ENCODE measurements around the gene GSG1L. TPM values are rescaled to one million over a fixed set of nuclear protein-coding genes. Genes with fewer than 3 reads are reported as not detected.

The GSG1L gene
- total RNA-seq, 1 donor from 2014 or later = not detected

DNA sequence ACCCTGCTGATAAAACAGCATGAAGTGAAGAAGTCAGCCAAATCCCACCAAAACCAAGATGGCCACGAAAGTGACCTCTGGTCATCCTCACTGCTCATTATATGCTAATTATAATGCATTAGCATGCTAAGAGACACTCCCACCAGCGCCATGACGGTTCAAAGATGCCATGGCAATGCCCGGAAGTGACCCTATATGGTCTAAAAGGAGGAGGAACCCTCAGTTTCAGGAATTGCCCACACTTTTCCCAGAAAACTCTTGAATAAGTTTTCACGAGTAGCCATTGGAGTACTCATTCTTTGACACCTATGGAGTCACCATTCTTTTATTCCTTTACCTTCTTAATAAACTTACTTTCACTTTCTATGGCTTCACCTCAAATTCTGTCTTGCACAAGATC is 44.3 kb downstream of the GSG1L start:
- DNase-seq (ENCODE audit: low spot score) = no peak

DNA sequence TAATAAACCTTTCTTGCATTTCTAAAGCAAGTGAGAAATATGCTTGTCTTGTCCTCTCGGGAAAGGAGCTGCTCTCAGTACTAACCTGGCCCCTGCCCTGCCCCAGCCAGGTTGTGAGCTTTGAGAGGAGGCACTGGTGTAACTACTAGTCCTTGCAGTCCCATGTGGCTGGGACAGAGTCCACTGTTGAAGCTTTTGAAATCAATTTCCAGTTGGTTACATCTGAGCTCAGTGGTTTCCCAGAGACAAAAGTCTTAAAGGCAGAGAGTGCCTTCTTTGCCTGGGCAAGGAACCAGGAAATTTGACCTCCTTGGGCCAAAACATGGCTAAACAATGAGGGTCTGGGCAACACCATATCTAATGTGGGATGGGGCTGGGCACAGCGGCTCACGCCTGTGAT is 48.7 kb downstream of the GSG1L start:
- no peak for DNase-seq (ENCODE audit: low spot score)

DNA sequence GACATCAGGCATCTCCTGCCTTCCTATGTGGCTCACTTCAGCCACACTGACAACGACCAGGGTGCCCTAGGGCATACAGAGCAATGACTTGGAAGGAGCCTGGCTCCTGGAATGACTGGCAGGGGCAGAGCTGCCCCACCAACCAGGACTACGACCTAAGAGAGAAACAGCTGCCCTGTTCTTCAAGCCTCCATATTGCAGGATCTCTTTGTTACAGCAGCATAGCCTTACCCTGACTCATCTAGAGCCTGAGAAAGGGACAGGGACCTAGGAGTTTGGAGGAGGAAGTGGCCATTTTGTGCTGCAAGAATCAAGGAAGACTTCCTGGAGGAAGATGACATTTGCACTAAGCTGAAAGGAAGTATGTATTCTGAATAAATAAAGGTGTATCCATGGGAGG is 49.6 kb downstream of the GSG1L start:
- no peak for DNase-seq (ENCODE audit: low spot score)

DNA sequence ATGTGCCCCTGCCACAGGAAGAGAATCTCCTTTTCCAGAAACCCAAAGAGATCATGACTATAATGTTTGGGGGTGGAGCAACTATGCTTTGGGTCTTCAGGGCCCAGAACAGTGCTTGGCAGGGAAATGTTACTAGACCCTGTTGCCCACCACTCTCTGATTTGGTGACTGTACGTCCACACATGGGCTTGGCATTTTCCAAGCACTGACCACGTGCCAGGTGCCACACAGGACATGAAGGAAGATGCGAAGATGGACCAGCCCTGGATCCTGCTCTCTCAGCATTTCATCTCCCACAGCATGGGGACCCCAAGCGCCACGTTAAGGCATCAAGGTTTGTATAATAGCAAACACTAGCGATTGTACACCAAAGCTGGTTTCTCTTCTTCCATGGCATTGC is 50.1 kb downstream of the GSG1L start:
- DNase-seq (ENCODE audit: low spot score) = no peak

DNA sequence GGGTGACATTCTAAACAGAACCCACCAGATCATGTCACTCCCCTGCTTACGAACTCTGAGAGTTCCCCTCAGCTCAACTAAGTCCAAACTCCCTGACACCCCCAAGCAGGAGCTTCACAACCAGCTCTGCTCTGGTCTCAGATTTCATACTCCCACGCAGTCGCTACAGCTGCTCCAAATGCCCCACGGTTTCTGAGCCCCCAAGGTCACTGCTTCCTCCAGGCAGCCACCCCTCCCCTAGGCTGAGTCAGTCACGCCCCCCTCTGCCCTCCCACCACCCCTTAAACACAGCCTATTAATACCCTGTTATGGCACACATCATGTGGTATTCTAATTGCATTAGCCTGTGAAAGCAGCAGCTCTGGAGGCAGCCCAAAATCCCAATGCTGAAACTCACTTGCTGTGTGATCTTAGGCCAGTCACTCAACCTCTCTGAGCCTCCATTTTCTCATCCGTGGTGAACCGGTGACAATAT is 51.5 kb downstream of the GSG1L start:
- DNase-seq (ENCODE audit: low spot score) = no peak

DNA sequence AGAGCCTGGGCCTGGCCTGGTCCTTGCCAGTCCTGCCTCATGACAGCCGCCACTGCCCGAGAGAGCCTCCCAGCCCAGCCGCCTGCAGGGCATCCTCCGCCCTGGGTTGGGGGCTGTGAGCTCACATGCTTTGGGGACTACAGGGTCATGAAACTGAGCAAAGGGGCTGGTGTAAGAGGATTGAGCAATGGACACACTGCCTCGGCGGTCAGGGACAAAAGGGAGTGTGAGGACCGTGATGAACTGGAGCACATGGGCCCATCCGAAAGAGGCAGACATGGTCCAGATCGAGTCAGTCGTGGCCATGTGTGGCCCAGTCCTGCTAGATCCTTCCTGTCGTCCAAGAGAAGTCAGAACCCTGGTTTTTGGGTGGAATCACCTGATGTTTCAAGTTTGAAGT is 52.3 kb downstream of the GSG1L start:
- no peak for DNase-seq (ENCODE audit: low spot score)

DNA sequence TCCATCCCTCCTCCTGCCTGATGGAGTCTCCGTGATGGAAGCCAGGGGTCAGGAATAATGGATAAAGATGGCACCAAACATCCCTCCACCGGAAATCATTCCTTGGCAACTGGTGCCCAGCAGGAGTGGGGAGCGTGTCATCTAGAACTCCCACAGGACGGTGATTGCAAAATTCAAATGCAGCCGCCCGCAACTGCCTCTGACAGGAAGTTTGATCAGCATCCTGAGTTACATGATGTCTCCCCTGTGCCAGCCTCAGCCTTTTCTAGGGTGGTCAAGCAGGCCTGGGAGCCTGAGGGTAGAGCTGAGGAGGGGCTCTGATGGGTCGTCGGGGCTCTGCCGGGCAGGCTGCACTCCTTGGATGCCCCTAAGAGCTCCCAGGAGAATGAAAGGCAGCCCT is 52.8 kb downstream of the GSG1L start:
- no peak for DNase-seq (ENCODE audit: low spot score)

DNA sequence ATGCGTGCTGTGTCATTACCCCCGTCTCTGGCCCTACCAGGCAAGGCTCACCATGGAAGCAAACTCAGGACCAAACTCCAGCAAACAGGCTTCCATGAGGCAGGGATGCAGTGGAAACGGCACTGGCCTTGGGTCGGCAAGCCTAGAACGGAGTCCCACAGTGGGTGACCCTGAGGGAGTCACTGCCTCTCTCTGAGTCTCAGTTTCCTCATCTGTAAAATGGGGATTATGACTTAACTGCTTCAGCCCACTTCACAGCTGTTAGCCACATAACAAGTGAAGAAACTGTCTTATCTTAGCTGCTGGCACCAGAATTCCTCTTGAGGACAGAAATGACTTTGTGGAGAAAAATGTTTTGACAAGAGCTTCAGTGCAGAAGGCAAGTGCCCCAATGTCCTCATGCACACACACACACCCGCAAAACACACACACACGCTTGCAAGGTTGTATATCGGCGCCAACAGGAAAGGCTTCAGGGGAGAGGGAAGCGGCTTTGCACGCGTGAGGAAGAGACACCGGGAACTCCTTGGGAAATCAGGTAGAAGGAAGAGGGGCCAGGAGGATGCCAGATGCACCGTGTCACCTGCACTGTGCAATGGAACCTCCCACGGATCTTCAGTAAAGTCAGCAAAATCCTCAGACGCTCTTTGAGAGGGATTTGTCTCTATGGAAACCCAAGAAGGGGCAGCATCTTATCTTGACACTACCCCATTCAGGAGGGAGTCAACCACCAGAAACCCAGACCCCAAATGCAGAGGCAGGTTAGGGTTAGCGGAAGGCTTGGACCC is 53.7 kb downstream of the GSG1L start:
- no peak for DNase-seq (ENCODE audit: low spot score)

DNA sequence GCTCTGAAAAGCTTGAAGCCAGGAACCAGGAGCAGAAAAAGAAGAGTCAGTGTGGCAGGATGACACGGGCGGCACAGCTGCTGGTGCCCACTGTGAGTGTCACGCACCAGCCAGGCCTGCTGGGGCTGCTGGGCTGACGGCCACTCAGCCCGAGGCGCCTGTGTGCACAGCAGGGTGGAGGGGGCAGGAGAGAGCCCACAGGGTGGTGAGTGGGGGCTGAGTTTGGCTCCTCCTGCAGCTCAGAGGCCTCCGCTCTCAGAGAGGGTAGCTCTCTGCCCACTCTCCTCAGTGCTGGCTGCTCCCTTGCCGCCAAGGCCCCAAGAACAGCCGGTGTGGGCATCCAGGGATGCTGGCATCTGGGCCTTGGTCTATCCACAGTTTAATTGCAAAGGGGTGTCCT is 59.6 kb downstream of the GSG1L start:
- DNase-seq (ENCODE audit: low spot score) = no peak

DNA sequence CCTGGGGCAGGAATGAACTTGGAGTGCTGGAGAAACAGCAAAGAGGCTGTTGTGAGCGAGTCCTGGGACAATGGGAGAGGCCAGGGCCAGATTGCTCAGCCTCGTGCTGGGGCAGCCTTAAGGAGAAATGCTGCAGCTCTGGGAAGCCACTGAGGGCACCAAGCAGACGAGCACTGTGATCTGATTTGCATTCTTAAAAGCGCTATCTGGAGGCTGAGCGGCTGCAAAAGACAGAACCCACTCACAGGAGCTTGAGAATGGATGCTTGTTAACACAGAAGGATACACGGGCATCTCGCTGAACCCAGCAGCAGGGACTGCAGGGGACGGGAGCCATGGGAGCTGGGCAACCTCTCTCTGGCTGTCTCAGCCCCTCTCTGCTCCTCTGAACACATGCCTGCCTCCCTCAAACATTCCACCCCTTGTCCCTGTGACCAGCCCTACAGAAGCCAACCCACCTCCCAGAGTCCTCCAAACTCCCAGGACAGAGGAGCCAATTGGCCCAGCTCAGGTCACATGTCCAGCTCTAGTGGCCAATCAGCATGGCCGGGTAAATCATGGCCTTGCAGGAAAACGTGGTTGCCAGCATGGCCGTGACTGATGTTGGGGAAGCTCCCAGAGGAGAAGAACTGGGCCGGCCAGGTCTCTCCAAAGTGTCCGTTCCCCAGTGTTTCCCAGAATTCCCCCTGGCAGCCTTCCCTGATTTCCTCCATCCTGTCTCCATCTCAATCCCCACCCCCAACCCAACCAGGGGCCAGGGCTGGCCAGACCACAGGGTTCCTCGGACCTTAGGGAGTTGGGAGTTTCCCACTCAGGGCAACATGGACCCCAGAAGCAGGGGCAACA is 60.3 kb downstream of the GSG1L start:
- DNase-seq (ENCODE audit: low spot score) = no peak

DNA sequence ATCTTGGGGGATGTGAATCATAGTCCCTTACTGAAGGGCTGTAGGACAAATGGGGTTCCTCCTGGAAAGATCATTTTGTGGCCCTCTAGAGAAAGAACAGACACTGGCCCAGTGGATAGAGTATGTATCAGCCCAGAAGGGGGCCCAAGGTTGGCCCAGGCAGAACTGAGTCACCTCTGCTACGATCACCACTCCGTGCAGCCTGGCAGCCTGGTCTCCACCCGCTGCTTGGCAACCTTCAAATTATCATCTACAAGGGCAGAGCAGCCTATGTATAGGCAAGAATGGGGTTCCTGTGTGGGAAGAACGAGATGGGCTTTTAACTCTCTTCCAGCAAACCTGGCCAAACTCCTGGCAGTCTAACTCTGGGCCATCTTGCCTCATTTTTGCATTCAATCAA is 61.9 kb downstream of the GSG1L start:
- DNase-seq (ENCODE audit: low spot score) = no peak

DNA sequence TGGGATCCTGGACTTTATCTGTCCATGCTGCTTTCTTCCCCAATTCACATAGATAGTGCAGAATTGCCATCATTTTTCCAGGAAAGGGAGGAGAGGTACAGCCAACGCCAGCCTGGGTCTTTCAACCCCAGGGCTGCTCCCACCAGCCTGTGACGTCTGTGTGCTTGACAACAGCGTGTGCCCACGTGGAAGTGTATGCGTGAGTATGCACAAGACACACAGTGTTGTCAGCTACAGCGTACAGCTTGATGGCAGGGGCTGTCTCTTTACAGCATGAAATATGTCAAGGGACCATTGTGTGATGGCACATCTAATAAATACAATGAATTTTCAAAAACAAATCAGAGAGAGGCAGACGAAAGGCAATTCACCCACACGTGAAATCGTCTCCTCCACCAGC is 62.3 kb downstream of the GSG1L start:
- DNase-seq (ENCODE audit: low spot score) = no peak

DNA sequence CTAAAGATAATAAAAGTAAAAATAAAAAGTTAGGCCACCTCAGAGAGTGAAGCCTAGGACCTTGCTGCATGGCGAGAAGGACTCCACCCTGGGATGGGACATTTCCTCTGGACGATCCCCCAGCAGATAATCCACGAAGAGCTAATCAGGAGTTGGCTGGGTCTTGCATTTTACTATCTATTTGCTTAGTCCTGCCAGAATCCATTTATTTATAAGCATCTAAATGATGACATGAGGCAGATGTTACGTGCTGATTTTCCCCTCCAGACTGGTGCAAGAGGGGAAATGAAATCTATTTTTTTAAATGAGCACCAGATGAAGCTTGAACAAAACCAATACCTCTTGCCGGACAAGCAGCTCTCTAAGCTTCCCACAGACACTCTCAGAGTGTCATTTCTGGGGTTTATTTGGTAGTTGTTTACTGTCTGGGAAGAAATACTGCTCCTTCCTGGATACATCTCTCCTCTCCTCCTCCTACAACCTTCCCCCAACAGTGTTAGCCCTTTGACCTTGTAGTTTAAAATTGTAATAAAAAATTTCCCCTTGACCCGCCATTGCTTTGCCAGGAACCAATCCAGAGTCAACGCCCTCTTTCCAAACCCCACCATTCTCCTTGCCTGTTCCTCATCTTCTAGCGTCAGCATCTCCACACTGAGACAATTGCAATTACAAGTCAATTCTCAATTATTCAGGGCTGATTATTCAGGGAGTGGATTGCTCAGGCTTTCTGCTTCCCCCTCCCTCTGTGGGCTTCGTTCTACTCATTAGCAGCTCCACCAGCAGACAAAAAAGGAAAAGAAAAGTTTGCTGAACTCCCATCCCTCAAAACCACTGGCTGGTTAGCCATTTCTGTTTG is 63.0 kb downstream of the GSG1L start:
- DNase-seq (ENCODE audit: low spot score) = no peak

DNA sequence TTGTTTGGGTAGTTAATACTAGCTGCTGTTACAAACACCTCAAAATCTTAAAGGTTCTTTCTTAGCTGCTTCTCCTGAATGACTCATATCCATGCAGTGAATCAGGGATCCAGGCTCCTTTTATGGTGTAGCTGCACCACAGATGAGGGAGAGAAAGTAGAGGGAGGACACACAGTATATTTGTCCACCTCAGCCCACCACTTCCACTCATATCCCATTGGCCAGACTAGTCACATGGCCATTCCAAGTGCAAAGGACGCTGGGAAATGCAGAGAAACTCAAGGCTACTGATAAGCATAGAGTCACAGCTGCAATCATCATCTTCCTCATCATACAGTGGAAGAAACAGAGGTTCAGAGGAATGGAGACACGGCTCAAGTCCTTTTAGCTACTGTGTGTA is 63.8 kb downstream of the GSG1L start:
- no peak for DNase-seq (ENCODE audit: low spot score)

DNA sequence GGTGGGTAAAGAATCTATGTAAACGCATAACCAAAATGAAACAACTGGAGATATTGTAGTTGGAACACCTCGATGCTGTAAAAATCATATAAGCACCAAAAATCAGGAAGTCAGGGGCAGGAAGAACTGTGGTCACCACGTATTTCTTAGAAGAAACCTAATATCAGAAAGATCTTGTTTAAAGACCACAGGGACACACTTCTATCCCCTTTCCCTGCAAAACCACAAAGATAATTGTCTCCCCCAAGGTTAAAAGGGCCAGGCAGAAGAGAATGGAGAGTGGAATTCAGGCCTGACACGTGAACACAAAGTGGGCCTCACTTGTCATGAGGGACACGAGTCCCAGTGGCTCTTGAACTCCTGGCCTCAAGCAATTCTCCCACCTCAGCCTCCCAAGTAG is 68.1 kb downstream of the GSG1L start:
- DNase-seq (ENCODE audit: low spot score) = no peak

DNA sequence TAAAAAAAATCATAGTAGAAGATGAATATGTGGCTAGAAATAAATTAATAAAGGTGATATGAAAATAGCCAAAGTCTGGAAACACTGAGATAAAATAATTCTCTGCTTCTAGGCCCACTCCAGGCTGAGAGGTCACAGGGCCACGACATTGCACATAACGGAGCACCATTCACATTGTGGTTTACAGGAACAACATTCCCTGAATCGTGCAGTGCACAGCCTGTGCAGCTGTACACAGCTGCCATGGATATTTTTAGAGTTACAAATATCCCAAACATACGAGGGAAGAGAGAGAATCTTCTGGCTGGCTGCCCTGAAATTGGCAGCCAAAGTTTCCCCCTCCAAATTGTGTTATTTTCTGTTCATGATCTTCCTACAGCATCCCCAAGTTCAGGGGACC is 68.8 kb downstream of the GSG1L start:
- DNase-seq (ENCODE audit: low spot score) = no peak

DNA sequence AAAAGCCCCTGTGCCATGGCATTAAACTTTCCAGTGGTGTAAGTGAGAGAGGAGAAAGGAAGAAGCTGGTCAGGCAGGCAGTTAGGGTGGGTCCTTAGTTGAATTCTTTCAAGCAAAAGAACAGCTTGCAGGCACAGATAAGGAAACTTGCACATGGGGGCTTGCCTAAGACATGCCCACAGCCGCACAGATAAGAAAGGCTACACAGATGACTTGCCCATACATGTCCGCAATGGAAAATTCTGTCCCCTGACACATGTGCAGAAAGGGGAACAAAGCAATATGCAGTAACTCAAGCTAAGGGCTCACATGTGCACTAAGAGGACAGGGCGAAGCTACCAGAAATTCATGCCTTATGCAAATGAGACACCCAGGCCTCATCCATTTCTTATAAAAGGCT is 69.9 kb downstream of the GSG1L start:
- DNase-seq (ENCODE audit: low spot score) = no peak

DNA sequence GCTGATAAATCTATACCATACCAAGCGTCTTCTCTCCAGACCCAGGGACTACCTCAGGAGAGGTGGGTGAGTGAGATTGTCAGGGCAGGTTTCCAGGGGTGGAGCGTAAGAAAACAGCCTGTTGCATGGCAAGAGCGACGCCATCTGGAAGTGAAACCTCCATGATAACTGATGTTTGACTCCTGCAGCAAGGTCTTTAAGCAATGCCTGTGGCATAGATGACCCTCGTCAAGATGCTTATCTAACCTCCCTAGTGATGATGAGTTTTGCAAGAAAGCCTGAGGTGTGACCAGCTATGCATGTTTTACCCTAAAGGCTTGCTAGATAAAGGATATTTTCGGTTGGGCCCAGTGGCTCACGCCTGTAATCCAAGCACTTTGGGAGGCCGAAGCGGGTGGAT is 71.6 kb downstream of the GSG1L start:
- no peak for DNase-seq (ENCODE audit: low spot score)

DNA sequence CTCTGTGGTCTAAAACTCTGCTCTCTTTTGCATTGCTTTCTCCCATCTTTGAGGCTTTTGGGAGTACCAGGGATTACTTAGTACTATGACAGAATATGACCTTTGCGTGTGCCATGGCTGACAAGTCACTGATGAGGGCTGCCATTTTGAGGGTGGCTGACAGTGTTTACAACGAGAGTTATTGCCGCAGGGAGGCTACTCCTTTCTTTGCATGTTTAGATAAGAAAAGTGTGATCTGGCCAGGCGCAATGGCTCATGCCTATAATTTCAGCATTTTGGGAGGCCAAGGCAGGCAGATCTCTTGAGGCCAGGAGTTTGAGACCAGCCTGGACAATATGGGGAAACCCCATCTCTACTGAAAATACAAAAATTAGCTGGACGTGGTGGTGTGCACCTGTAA is 77.5 kb downstream of the GSG1L start:
- DNase-seq (ENCODE audit: low spot score) = no peak

DNA sequence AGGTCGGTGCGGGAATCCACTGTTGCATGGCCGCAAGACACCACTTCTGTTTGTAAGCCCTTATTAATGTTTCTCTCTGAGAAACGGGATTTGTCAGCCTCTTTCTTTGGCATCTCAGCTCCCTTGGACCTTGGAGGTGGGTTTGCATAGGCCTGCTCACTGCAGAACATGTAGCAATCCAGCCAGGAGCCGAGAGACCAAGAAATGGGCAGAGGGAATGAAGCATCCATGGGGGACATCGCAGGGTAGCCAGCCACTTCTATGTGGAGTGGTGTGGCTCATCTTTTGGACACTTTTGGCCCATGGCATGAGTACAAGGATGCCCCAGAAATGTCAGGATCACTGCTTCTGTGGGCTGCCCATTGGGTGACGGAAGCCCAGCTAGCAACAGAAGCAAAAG is 79.4 kb downstream of the GSG1L start:
- DNase-seq (ENCODE audit: low spot score) = no peak

DNA sequence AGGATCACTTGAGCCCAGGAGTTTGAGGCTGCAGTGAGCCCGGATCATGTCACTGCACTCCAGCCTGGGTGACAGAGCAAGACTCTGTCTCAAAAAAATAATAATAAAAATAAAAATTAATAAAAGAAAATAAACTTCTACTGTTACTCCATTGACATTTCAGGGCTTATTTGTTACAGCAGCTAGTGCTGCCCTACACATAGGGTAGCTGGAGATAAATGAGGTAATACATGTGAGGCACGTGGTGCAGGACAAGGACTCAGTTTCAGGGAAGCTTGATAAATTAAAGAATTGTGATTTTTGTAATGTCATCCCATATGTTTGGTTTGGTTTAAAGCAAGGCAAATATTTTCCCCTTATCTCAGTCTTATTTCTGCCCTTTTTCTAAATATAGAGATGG is 80.3 kb downstream of the GSG1L start:
- no peak for DNase-seq (ENCODE audit: low spot score)

DNA sequence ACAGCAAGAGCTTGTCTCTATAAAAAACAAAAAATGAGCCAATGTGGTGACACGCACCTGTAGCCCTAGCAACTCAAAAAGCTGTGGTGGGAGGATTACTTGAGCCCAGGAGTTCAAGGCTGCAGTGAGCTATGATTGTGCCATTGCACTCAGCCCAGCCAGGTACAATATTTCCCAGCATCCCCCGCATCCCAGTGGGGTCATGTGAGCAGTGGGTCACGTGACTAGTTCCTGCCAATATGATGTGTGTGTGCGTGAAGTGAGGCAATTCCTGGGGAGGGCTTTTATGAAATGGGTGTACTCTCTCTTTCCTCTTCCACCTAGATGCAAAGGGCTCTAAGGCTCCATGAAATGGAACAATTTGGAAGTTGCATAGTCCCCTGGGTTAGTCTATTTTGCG is 81.3 kb downstream of the GSG1L start:
- DNase-seq (ENCODE audit: low spot score) = no peak

All from mucosa of gallbladder (tissue), 1 donor.